GM12873 (cell line): Measurements from ENCODE around the gene MADCAM1.

Source experiments
- TF ChIP-seq, protein P1 (sequence below): IDR thresholded peaks from 2 replicates; pipeline ENCODE4 v1.5.1; 2012; ENCODE audit warnings: low read depth, mild to moderate bottlenecking, moderate library complexity, low read length, control low read depth; ENCODE audit not compliant: insufficient read depth; ENCODE audit errors: missing control alignments

The MADCAM1 gene

DNA sequence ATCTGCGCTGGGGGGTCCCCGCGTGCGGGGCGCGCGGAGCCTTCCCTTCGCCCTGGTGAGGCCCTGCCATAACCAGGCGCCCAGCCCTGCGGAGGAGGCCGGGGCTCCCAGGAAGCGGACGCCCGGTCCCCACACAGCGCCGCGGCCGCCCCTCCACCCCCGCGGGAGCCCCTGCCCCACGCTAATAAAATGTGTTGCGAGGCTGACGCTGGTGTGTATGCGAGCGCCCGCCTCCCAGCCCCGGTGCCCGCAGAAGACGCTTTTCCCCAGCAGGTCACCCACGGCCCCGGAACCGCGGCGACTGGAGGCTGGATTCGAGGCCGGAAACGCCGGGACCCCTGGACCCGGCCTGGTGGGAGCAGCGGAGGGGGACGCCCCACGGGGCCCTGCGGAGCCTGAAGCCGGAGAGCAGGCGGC lies 23.2 kb downstream of the MADCAM1 start:
- TF ChIP-seq, protein P1, sequence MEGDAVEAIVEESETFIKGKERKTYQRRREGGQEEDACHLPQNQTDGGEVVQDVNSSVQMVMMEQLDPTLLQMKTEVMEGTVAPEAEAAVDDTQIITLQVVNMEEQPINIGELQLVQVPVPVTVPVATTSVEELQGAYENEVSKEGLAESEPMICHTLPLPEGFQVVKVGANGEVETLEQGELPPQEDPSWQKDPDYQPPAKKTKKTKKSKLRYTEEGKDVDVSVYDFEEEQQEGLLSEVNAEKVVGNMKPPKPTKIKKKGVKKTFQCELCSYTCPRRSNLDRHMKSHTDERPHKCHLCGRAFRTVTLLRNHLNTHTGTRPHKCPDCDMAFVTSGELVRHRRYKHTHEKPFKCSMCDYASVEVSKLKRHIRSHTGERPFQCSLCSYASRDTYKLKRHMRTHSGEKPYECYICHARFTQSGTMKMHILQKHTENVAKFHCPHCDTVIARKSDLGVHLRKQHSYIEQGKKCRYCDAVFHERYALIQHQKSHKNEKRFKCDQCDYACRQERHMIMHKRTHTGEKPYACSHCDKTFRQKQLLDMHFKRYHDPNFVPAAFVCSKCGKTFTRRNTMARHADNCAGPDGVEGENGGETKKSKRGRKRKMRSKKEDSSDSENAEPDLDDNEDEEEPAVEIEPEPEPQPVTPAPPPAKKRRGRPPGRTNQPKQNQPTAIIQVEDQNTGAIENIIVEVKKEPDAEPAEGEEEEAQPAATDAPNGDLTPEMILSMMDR: no peak

DNA sequence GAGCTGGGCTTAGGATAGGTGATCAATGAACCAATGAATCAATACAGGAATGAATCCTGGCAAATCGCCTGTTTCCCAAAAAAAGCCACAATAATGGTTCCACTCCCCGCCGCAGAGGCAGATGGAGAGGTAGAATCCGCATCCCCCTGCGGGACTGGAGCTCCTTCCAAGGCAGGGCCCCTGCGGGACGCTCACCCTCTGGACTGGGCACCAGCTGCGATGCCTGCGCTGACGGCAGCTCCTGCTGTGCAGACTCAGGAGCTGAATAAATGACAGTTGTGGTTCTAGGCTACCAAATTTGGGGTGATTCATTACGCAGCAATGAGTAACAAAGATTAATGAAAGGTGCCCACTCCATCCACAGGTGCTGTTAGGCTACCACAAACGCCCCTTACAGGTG lies 26.4 kb downstream of the MADCAM1 start:
- TF ChIP-seq, protein P1: no peak

DNA sequence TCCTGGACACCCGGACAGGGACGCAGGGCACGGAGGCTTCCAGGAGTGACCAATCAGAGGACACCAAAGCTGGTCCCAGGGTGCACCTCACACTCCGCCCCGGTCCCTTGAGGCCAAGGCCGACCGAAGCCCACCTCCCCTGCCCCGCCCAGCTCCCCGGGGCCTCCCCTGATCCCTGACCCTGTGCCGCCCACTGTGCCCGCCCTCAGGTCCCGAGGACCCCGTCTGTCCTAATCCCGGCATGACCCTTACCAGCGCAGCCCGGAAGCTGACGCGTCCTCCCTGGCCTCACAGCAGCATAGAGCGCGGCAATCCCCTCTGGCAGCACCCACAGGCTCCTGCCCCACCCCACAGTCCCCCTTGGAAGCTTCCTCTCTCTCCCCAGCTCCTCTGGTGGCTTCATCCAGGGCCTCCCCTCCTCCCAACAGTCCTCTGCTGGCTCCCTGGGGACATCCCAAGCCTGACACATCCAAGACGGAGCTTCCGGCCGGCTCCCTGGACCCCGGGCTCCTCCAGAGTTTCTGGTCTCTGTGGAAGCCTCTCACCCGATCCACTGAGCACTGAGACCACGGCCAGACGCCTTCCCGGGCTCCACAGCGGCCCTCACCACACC lies 27.9 kb downstream of the MADCAM1 start:
- TF ChIP-seq, protein P1: no peak

DNA sequence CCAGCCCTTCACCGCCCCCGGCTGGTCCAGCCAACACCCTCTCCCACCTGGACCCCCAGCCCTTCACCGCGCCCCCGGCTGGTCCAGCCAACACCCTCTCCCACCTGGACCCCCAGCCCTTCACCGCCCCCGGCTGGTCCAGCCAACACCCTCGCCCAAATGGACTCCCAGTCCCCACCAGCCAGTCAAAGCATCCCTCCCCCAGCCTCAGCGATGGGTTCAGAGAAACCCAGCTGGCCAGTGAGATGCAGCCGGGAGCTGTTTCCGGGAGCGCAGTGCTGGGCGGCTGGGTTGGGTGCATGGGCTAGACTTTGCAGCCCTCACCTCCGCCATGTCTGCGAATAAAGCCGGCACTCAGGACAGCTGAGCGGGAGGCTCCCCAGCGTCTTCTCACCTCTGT lies 28.7 kb downstream of the MADCAM1 start:
- TF ChIP-seq, protein P1: no peak

DNA sequence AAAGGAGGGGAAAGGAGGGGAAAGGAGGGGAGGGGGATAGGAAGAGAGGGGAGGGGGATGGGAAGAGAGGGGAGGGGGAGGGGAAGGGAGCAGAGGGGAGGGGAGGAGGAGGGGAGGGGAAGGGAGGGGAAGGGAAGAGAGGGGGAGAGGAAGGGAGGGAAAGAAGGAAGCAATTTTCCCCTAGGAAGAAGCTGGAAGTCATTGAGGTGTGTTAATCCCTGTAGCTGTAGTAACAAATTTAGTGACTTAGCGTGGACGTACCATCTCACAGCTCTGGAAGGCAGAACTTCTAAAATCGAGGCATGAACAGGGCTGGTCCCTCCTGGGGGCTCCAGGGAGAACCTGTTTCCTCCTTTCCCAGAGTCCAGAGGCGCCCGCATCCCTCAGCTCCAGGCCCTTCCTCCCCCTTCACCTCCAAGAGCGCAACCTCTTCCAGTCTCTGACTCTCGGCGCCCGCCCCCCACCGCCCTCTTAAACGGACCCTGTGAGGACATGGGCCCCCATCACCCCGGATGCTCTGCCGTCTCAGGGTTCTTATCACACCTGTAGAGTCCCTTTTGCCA lies 29.7 kb downstream of the MADCAM1 start:
- TF ChIP-seq, protein P1: no peak

DNA sequence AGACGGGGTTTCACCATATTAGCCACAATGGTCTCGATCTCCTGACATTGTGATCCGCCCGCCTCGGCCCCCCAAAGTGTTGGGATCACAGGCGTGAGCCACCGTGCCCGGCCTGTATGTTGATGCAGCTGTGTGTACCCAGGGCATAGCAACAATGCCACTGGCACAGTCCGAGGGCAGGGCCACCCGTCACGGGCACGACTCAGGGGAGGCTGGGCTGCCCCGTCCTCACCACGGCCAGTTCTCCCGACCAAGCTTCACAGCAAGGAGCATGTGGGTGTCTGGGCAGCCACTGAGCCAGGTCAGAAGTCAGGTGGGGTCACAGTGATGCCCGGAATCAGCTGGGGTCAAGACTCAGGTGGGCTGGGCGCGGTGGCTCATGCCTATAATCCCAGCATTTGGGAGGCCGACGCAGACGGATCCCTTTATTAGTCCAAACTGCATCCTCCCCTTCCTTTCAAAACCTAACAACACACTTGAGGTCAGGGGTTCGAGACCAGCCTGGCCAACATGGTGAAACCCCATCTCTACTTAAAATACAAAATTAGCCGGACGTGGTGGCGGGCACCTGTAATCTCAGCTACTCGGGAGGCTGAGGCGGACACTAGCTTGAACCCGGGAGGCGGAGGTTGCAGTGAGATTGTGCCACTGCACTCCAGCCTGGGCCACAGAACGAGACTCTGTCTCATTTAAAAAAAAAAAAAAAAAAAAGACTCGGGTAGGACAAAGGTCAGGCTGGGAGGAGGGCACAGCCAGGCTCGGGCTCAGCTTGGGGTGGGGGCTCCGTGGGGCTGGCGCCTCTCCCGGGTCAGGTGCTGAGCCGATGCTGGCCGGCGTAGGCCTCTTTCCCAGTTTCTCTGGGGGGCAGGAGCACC lies 34.1 kb downstream of the MADCAM1 start:
- TF ChIP-seq, protein P1: no peak

DNA sequence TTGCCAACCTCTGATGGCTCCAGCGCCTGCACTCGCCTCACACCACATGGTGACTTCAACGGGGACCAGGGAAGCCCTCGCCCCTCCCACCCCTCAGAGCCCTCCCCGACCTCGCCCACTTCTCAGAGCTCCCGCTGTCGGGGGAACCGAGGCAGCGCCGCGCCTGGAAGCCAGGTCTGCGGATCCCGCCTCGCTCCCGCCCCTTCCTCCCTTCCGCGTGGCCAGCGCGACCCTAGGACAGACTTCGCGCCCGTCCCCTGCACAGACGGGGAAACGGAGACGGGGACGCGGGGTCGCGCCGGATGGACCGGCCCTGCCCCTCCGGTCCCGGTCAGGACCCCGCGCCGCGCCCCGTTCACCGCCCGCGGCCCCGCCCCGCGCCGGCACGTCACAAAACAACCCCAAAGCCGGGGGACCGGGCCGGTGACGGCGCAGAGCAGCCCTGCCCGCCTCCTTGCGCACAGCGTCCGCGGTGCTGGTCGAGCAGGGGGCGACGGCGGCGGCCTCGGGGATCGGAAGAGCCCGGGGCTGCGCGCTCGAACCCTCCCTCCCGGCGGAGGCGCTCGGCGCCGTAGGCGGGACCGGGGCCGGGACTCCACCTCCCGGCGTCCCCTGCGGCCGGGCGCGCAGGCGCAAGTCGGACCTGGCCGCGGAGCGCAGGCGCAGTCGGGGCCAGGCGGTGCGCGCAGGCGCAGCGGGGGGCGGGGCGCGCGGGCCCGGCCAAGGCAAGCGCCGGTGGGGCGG lies 34.9 kb downstream of the MADCAM1 start:
- TF ChIP-seq, protein P1: peak; percentile 15
